ENCODE results near the gene CDK9. TPM values are rescaled to one million over a fixed set of nuclear protein-coding genes. Genes with fewer than 3 reads are reported as not detected.

The CDK9 gene
- total and polyA plus RNA-seq, 5 experiments from 2014 or later = 28.3 to 147 (median 62.9) TPM

GRCh38 chr9:127794001-127794791 lies 8.4 kb downstream of the CDK9 start:
- H3K36me3 Mint-ChIP-seq = peaks cover 0 to 35% (median 6%) of the 10 kb centered on the region in 3 donors
- no peaks in the 10 kb centered on the region for H3K9me3 Mint-ChIP-seq
- DNase-seq (no peak), ATAC-seq (no peak)
- H3K27ac Mint-ChIP-seq = peak overlapping the region in 3 of 10 donors; percentile 36 to 75 (median 70)
- no peak overlapping the region for H3K4me3 Mint-ChIP-seq
- peaks cover 19 to 45% (median 36%) of the 10 kb centered on the region in 4 donors for H3K4me1 Mint-ChIP-seq
- H3K27me3 Mint-ChIP-seq = no peaks in the 10 kb centered on the region
- POLR2A ChIA-PET = interaction anchor here (0.6 to 3.6 kb wide), 2 partner anchors 9 to 129 kb away, joined by 5 to 21 read pairs; partner anchors contain the start of gene CDK9

DNA sequence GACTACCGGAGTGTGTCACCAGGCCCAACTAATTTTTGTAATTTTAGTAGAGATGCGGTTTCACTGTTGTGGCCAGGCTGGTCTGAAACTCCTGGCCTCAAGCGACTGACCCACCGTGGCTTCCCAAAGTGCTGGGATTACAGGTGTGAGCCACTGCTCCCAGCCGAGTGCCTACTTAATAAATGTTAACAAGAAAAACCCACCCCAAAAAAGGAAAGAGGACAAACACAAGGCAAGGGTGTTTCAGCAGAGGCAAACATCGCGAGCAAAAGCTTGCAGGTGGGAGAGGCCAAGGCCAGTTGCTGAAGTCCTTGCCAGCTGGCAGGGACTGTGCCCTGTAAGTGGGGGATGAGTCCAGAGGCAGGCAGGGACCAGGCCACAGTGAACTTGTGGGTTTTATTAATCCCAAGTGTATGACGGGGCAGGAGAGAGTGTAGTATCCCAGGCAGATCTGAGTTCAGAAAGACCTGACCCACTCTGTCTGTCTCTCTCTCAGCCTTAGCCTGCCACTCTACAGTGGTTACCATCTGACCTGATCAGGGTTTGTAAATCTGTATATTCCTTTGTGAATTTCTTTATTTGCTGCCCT lies 10.5 kb downstream of the CDK9 start:
- POLR2A ChIA-PET = interaction anchor here (0.6 to 3.6 kb wide), 15 partner anchors 11 to 495 kb away, joined by 3 to 21 read pairs (median 4); partner anchors contain the start of genes CDK9, PTRH1 and SH2D3C
- H3K27me3 Mint-ChIP-seq = no peaks in the 10 kb centered on the region

GRCh38 chr9:127796852-127797370 lies 11.1 kb downstream of the CDK9 start:
- POLR2A ChIA-PET = interaction anchor here (0.6 to 3.6 kb wide), 12 partner anchors 12 to 119 kb away, joined by 3 to 21 read pairs (median 4); partner anchors contain the start of genes CDK9, PTRH1, SH2D3C and TOR2A
- Mint-ChIP-seq H3K9me3 (no peaks in the 10 kb centered on the region), H3K27me3 (no peaks in the 10 kb centered on the region), H3K4me1 (peaks cover 14 to 42% (median 30%) of the 10 kb centered on the region in 4 donors), H3K36me3 (peaks cover 0 to 9% (median 0%) of the 10 kb centered on the region in 3 donors), H3K4me3 (peak overlapping the region; percentile 58 to 91 (median 80)), H3K27ac (peak overlapping the region; percentile 77 to 97 (median 92))
- DNase-seq = no peak
- ATAC-seq = peak; percentile 51 to 58

More for the DNA sequence above, 10.5 kb downstream of the CDK9 start:
- Mint-ChIP-seq H3K36me3 (peaks cover 0 to 15% (median 0%) of the 10 kb centered on the region in 3 donors), H3K9me3 (no peaks in the 10 kb centered on the region), H3K4me3 (peak overlapping the region; percentile 58 to 91 (median 80)), H3K4me1 (peaks cover 14 to 39% (median 29%) of the 10 kb centered on the region in 4 donors), H3K27ac (peak overlapping the region; percentile 77 to 97 (median 92))
- DNase-seq (no peak), ATAC-seq (peak; percentile 26 to 27)

- POLR2A ChIA-PET = interaction anchor here (0.6 to 6.2 kb wide), 7 partner anchors 9 to 114 kb away, joined by 3 to 46 read pairs (median 10); partner anchors contain the start of genes CDK9, ST6GALNAC4 and TOR2A
- Mint-ChIP-seq H3K36me3 (peaks cover 0 to 21% (median 0%) of the 10 kb centered on the region in 3 donors), H3K27ac (peak overlapping the region; percentile 84 to 97 (median 92)), H3K4me3 (peak overlapping the region; percentile 79 to 97 (median 88)), H3K9me3 (no peaks in the 10 kb centered on the region), H3K4me1 (peaks cover 9 to 48% (median 39%) of the 10 kb centered on the region in 4 donors), H3K27me3 (no peaks in the 10 kb centered on the region)
- no peak for DNase-seq
- ATAC-seq = no peak
These were observed 16.2 kb downstream of the CDK9 start for GRCh38 chr9:127801955-127802575.

GRCh38 chr9:127802576-127803443 lies 17.0 kb downstream of the CDK9 start, which contains the start of gene FPGS:
Gene FPGS, plus strand, starts transcription at chr9:127802882. Its CDS starts 43 bp downstream, at chr9:127802925.
- H3K9me3 Mint-ChIP-seq = no peaks in the 10 kb centered on the region
- H3K27me3 Mint-ChIP-seq = no peaks in the 10 kb centered on the region
- ATAC-seq = peak; percentile 82 to 89
- peaks cover 4 to 47% (median 35%) of the 10 kb centered on the region in 4 donors for H3K4me1 Mint-ChIP-seq
- peaks cover 0 to 29% (median 0%) of the 10 kb centered on the region in 3 donors for H3K36me3 Mint-ChIP-seq
- POLR2A ChIA-PET = interaction anchor here (0.6 to 6.2 kb wide), 12 partner anchors 9 to 118 kb away, joined by 3 to 46 read pairs (median 4); partner anchors contain the start of genes CDK9, ST6GALNAC4 and TOR2A
- peak within 1 kb of the TSS; percentile 87 to 97 (median 94) for H3K4me3 Mint-ChIP-seq
- H3K27ac Mint-ChIP-seq = peak within 1 kb of the TSS; percentile 84 to 97 (median 94)
- peak; percentile 70 to 91 (median 84) for DNase-seq

DNA sequence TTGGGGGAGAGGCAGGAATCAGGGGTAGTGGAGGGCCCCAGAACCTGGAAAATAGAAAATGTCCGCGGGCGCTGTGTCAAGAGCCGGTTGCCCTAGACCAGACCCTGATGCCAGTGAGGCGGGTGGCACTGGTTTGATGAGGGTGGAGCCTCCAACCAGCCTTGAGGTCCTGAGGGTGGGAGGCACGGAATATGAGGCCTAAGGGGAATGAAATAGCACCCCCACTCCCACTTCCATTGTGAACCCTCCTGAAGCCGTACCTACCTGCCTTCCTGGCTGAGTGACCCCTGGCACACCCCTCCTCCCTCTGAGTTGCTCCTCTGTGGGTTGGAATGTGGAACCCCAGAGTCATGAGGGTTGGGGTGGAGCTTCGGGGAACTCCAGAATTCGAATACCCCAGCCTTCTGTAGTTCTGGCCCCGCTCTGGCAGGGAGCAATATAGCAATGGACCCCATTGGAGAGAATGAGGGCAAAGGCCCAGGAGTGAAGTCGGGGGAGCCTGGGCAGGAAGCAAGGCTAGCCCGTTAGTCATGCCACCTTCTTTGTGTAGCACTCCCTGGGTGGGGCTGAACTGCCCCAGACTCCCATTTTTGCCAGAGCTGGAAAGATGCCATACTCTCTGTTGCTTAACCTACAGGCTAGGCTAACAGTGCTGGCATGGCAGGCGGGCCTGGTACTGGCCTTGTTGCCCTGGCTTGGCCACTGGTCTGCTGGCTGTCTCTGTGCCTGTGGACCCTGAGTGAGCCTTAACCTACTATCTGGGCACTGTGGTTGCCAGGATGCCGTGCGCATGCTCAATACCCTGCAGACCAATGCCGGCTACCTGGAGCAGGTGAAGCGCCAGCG lies 17.9 kb downstream of the CDK9 start:
- no peaks in the 10 kb centered on the region for H3K27me3 Mint-ChIP-seq
- peaks cover 0 to 36% (median 0%) of the 10 kb centered on the region in 3 donors for H3K36me3 Mint-ChIP-seq
- ATAC-seq = peak in 1 of 2 donors; percentile 15
- H3K9me3 Mint-ChIP-seq = no peaks in the 10 kb centered on the region
- H3K4me3 Mint-ChIP-seq = peak overlapping the region; percentile 87 to 97 (median 94)
- peaks cover 3 to 43% (median 32%) of the 10 kb centered on the region in 4 donors for H3K4me1 Mint-ChIP-seq
- POLR2A ChIA-PET = interaction anchor here (0.7 to 6.2 kb wide), 9 partner anchors 8 to 117 kb away, joined by 3 to 46 read pairs (median 4); partner anchors contain the start of genes CDK9 and ST6GALNAC4
- DNase-seq = no peak
- H3K27ac Mint-ChIP-seq = peak overlapping the region; percentile 82 to 97 (median 94)

- POLR2A ChIA-PET = interaction anchor here (0.5 to 6.2 kb wide), 4 partner anchors 13 to 422 kb away, joined by 3 to 46 read pairs (median 7); partner anchors contain the start of gene CDK9
- H3K9me3 Mint-ChIP-seq = no peaks in the 10 kb centered on the region
- peaks cover 0 to 49% (median 0%) of the 10 kb centered on the region in 3 donors for H3K36me3 Mint-ChIP-seq
- peaks cover 3 to 44% (median 31%) of the 10 kb centered on the region in 4 donors for H3K4me1 Mint-ChIP-seq
- peak overlapping the region in 6 of 10 donors; percentile 29 to 79 (median 47) for H3K27ac Mint-ChIP-seq
- no peak for ATAC-seq
- H3K27me3 Mint-ChIP-seq = no peaks in the 10 kb centered on the region
- peak in 1 of 10 donors; percentile 20 for DNase-seq
- H3K4me3 Mint-ChIP-seq = peak overlapping the region in 1 of 10 donors; percentile 51
These were observed 19.8 kb downstream of the CDK9 start for GRCh38 chr9:127805620-127806019.

DNA sequence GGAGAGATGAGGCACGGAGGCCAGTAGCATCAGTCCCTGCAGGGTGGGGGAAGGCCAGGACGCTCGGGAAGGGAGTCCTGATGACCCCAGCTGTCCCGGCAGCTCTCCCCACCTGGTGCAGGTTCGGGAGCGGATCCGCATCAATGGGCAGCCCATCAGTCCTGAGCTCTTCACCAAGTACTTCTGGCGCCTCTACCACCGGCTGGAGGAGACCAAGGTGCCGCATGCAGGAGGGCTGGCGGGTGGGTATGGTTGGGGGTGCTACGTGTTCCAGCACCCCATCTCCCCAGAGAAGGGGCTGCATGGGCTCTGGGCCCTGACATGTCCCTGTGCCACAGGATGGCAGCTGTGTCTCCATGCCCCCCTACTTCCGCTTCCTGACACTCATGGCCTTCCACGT lies 21.0 kb downstream of the CDK9 start:
- Mint-ChIP-seq H3K27me3 (no peaks in the 10 kb centered on the region), H3K36me3 (peaks cover 0 to 58% (median 0%) of the 10 kb centered on the region in 3 donors), H3K4me3 (no peak overlapping the region), H3K27ac (peak overlapping the region in 1 of 10 donors; percentile 26), H3K9me3 (no peaks in the 10 kb centered on the region), H3K4me1 (peaks cover 3 to 40% (median 28%) of the 10 kb centered on the region in 4 donors)
- DNase-seq (no peak), ATAC-seq (no peak)
- POLR2A ChIA-PET = interaction anchor here (0.8 kb wide), 1 partner anchor 36 kb away, joined by 3 read pairs; no protein-coding TSS in a partner anchor

DNA sequence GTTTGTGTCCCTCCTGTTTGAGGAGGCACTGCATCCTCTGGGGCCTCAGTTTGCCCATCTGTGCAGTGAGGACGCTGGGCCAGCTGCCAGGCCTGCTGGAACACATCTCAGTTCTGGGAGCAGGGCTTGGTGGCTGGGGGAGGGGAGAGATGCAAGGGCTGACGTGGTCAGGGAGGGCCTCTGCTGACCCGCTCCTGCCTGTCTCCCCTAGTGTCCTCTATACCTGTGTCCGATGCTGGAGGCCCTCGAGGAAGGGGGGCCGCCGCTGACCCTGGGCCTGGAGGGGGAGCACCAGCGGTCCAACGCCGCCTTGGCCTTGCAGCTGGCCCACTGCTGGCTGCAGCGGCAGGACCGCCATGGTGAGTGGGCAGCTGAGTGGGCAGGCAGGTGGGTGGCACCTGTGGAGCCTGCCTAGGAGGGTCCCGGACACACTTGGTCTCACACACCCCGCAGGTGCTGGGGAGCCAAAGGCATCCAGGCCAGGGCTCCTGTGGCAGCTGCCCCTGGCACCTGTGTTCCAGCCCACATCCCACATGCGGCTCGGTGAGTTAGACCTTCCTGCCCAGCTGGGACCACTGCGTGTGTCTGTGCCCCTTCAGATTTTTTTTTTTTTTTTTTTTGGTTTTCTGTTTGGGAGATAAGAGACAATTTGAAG lies 22.6 kb downstream of the CDK9 start:
- peaks cover 0 to 32% (median 21%) of the 10 kb centered on the region in 4 donors for H3K4me1 Mint-ChIP-seq
- H3K36me3 Mint-ChIP-seq = peaks cover 0 to 68% (median 0%) of the 10 kb centered on the region in 3 donors
- DNase-seq (no peak), ATAC-seq (no peak)
- peak overlapping the region in 2 of 10 donors; percentile 10 to 39 for H3K27ac Mint-ChIP-seq
- no peaks in the 10 kb centered on the region for H3K27me3 Mint-ChIP-seq
- no peak overlapping the region for H3K4me3 Mint-ChIP-seq
- no peaks in the 10 kb centered on the region for H3K9me3 Mint-ChIP-seq
- POLR2A ChIA-PET = interaction anchor here (0.6 to 0.7 kb wide), 2 partner anchors 11 to 200 kb away, joined by 5 to 6 read pairs; no protein-coding TSS in a partner anchor
